Measurements from ENCODE around the gene FABP6. TPM values are rescaled to one million over a fixed set of nuclear protein-coding genes. Genes with fewer than 3 reads are reported as not detected.
"Not testable (repeated sequence)": the region's sequence is repeated elsewhere in the genome, so short reads cannot be mapped to it uniquely, and the experiment has no call there.

Gene FABP6
- total and polyA plus RNA-seq, 9 of the 15 experiments (the other 6 are each of a cell fraction or from before 2014, with no cell fraction given), result 0.11 to 0.33 (median 0.21) TPM; not detected in 4

GRCh38 chr5:160192424-160192823 is 36.9 kb upstream of the FABP6 start:
- ChIA-PET CTCF (ENCODE audit: low intra/inter-chr PET ratio) (no interaction called here), POLR2A (no interaction called here)
- no peaks in the 10 kb centered on the region for H3K9me3 ChIP-seq (replicated peaks; ENCODE audit: control insufficient read depth, insufficient read depth, low read depth, low read length)
- no peaks in the 10 kb centered on the region for H3K79me2 ChIP-seq (ENCODE audit: control insufficient read depth, insufficient read depth, low read length)
- H3K9me1 ChIP-seq (ENCODE audit: control insufficient read depth, insufficient read depth, low read length), result no peaks in the 10 kb centered on the region
- FAIRE-seq (no peak), ATAC-seq (no peak), DNase-seq (ENCODE audit: extremely low read depth in 1 of 4, low spot score in 3 of 4) (no peak)
- H3K4me2 ChIP-seq (ENCODE audit: insufficient read depth, low read length), result no peak overlapping the region
- in situ Hi-C loops (cut with MboI) (no loop called here), intact Hi-C loops (cut with micrococcal nuclease) (no loop called here)
- WGBS (ENCODE audit: insufficient coverage, low coverage, missing lambda C conversion rate), result 83% methylated on average over 7 of the region's 7 CpGs
- H3K27ac ChIP-seq (ENCODE audit: extremely low read depth, low read depth, low read length), result no peak overlapping the region
- no peaks in the 10 kb centered on the region for H3K27me3 ChIP-seq (ENCODE audit: control insufficient read depth in 2 of 2, insufficient read depth in 2 of 2, low read length in 2 of 2)
- H3K36me3 ChIP-seq (ENCODE audit: control insufficient read depth, insufficient read depth, low read length), result no peaks in the 10 kb centered on the region
- no peak overlapping the region for H3K4me3 ChIP-seq
- BruUV-seq (replicated peaks), result no TSS peak
- H3K9ac ChIP-seq (ENCODE audit: insufficient read depth in 1 of 2, low read depth in 2 of 2, low read length in 2 of 2), result no peak overlapping the region
- H3K4me1 ChIP-seq (replicated peaks in 1 of 2; ENCODE audit: control insufficient read depth in 2 of 2, insufficient read depth in 2 of 2, low read length in 2 of 2), result peaks cover 7 to 17% of the 10 kb centered on the region in 2 experiments
- H2AFZ ChIP-seq (ENCODE audit: low read depth, low read length), result no peak overlapping the region
- no peaks in the 10 kb centered on the region for H4K20me1 ChIP-seq (replicated peaks; ENCODE audit: control insufficient read depth, insufficient read depth, low read length)
- TF ChIP-seq ZNF277 (CRISPR knock-in tag; IDR thresholded peaks at IDR 0.05; ENCODE audit: borderline replicate concordance) (no peak), DMBX1 (CRISPR knock-in tag; IDR thresholded peaks at IDR 0.05; ENCODE audit: borderline replicate concordance) (no peak), ZKSCAN1 (IDR thresholded peaks at IDR 0.05; ENCODE audit: low read depth, low read length) (peak; percentile 92)

- H3K36me3 ChIP-seq (ENCODE audit: control insufficient read depth, insufficient read depth, low read length); H3K9me1 ChIP-seq (ENCODE audit: control insufficient read depth, insufficient read depth, low read length); H4K20me1 ChIP-seq (replicated peaks; ENCODE audit: control insufficient read depth, insufficient read depth, low read length); BruUV-seq (replicated peaks); CTCF ChIA-PET (ENCODE audit: low intra/inter-chr PET ratio); H2AFZ ChIP-seq (ENCODE audit: low read depth, low read length); H3K27me3 ChIP-seq (ENCODE audit: control insufficient read depth in 2 of 2, insufficient read depth in 2 of 2, low read length in 2 of 2); H3K9ac ChIP-seq (ENCODE audit: insufficient read depth in 1 of 2, low read depth in 2 of 2, low read length in 2 of 2); FAIRE-seq; H3K79me2 ChIP-seq (ENCODE audit: control insufficient read depth, insufficient read depth, low read length); H3K4me2 ChIP-seq (ENCODE audit: insufficient read depth, low read length); H3K27ac ChIP-seq (ENCODE audit: extremely low read depth, low read depth, low read length); ATAC-seq; intact Hi-C loops (cut with micrococcal nuclease); H3K9me3 ChIP-seq (replicated peaks; ENCODE audit: control insufficient read depth, insufficient read depth, low read depth, low read length); in situ Hi-C loops (cut with MboI); DNase-seq (ENCODE audit: extremely low read depth in 1 of 4, low spot score in 3 of 4); H3K4me3 ChIP-seq: not testable (repeated sequence)
- TF ChIP-seq ZBTB33 (CRISPR knock-in tag; IDR thresholded peaks at IDR 0.05), result peak; percentile 52
- POLR2A ChIA-PET, result interaction anchor here (0.6 kb wide), 1 partner anchor 199 kb away, joined by 3 read pairs; no protein-coding TSS in a partner anchor
- WGBS (ENCODE audit: insufficient coverage, low coverage, missing lambda C conversion rate), result 86% methylated on average over 16 of the region's 18 CpGs
- peaks cover 10 to 19% of the 10 kb centered on the region in 2 experiments for H3K4me1 ChIP-seq (replicated peaks in 1 of 2; ENCODE audit: control insufficient read depth in 2 of 2, insufficient read depth in 2 of 2, low read length in 2 of 2)
Observed at GRCh38 chr5:160193076-160193475, 36.2 kb upstream of the FABP6 start.

GRCh38 chr5:160193790-160194189 is 35.5 kb upstream of the FABP6 start:
- H3K4me2 ChIP-seq (ENCODE audit: insufficient read depth, low read length); H3K27me3 ChIP-seq (ENCODE audit: control insufficient read depth in 2 of 2, insufficient read depth in 2 of 2, low read length in 2 of 2); BruUV-seq (replicated peaks); in situ Hi-C loops (cut with MboI); H3K36me3 ChIP-seq (ENCODE audit: control insufficient read depth, insufficient read depth, low read length); DNase-seq (ENCODE audit: extremely low read depth in 1 of 4, low spot score in 3 of 4); H3K27ac ChIP-seq (ENCODE audit: extremely low read depth, low read depth, low read length); H3K4me3 ChIP-seq; H3K9me1 ChIP-seq (ENCODE audit: control insufficient read depth, insufficient read depth, low read length); H3K9me3 ChIP-seq (replicated peaks; ENCODE audit: control insufficient read depth, insufficient read depth, low read depth, low read length); CTCF ChIA-PET (ENCODE audit: low intra/inter-chr PET ratio); H3K9ac ChIP-seq (ENCODE audit: insufficient read depth in 1 of 2, low read depth in 2 of 2, low read length in 2 of 2); FAIRE-seq; H4K20me1 ChIP-seq (replicated peaks; ENCODE audit: control insufficient read depth, insufficient read depth, low read length); intact Hi-C loops (cut with micrococcal nuclease); ATAC-seq; H2AFZ ChIP-seq (ENCODE audit: low read depth, low read length); H3K79me2 ChIP-seq (ENCODE audit: control insufficient read depth, insufficient read depth, low read length): not testable (repeated sequence)
- POLR2A ChIA-PET, result interaction anchor here (0.8 kb wide), 1 partner anchor 18 kb away, joined by 3 read pairs; no protein-coding TSS in a partner anchor
- no CpG with 5 or more reads among the region's 28 CpGs for WGBS (ENCODE audit: insufficient coverage, low coverage, missing lambda C conversion rate)
- H3K4me1 ChIP-seq (replicated peaks in 1 of 2; ENCODE audit: control insufficient read depth in 2 of 2, insufficient read depth in 2 of 2, low read length in 2 of 2), result peaks cover 18 to 20% of the 10 kb centered on the region in 2 experiments

Measured in K562 (cell line).